Endometrium (tissue), 2 donors: ENCODE measurements around the gene HIGD1C.

Experiments used
- FAIRE-seq: peaks from 2 replicates; lab custom pipeline; 2012; peaks lifted over from hg19 to GRCh38; lab: Jason Lieb, UNC
- donor health status: control.
- donor health status: control.

The HIGD1C gene

DNA sequence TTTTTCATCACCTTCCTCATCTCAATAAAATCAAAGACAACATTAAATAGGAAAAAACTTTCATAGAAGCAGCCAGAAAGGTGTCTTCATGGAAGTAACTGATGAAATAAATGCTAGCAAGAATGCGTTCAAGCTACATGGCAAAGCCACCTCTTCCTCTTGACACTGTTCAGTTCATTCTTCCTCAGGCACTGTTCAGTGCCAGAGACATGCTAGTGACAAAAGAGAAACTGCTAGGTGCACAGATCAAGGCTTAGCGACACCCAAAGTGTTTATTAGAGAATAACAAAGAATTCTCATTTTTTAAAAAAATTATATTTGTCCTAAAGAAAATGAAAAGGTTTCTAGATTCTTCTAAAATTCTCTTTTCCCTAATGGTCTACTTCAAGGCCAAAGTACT lies 66.6 kb downstream of the HIGD1C start:
- no peak for FAIRE-seq

DNA sequence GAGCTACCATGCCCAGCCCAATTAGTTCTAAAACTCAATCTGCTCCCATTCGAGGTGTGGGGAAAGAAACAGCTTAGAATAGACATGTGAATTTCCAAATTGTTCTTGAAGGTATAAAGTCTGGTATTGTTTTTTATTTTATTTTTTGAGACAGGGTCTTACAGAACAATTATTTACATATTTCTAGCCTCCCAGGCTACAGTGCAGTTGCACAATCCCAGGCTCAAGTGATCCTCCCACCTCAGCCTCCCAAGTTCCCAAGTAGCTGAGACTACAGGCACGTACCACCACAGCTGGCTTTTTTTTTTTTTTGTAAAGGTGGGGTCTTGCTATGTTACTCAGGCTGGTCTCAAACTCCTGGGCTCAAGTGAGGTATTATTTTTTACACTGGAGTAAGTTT lies 67.6 kb downstream of the HIGD1C start:
- FAIRE-seq, result no peak
